Calu3 (cell line): ENCODE data around the gene PPP2R2C. TPM values are rescaled to one million over a fixed set of nuclear protein-coding genes. Genes with fewer than 3 reads are reported as not detected.

Experiments used
- BruUV-seq: library from RNA; stranded (reverse); fragments of 400-500 nt; replicated peaks from 2 replicates; lab custom pipeline; 2021; lab: Mats Ljungman, UMichigan
- CTCF ChIA-PET: fragments of 300-600 bp; sonication (Branson Sonifier 250); formaldehyde crosslinking; loops from one replicate; lab custom pipeline; 2022; ENCODE audit warnings: antibody characterized with exemption; lab: Charles Lee
- DNase-seq: peaks from one replicate; pipeline ENCODE4 v3.0.0; 2022
- H3K27ac Mint-ChIP-seq: one replicate; pipeline ENCODE4 v1.8.0; 2022; ENCODE audit warnings: mixed read lengths; ENCODE audit not compliant: unreplicated experiment
- H3K27me3 Mint-ChIP-seq: one replicate; pipeline ENCODE4 v1.8.0; 2022; ENCODE audit warnings: mixed read lengths; ENCODE audit not compliant: unreplicated experiment
- H3K36me3 Mint-ChIP-seq: one replicate; pipeline ENCODE4 v1.8.0; 2022; ENCODE audit warnings: mild to moderate bottlenecking, moderate library complexity, mixed read lengths; ENCODE audit not compliant: insufficient read depth, unreplicated experiment
- H3K4me1 Mint-ChIP-seq: one replicate; pipeline ENCODE4 v1.8.0; 2022; ENCODE audit warnings: mild to moderate bottlenecking, low read depth, mixed read lengths; ENCODE audit not compliant: unreplicated experiment
- H3K4me3 Mint-ChIP-seq: one replicate; pipeline ENCODE4 v1.8.0; 2022; ENCODE audit warnings: mild to moderate bottlenecking, low read depth, moderate library complexity, mixed read lengths; ENCODE audit not compliant: unreplicated experiment
- H3K9me3 Mint-ChIP-seq: one replicate; pipeline ENCODE4 v1.8.0; 2022; ENCODE audit warnings: low read depth, mixed read lengths; ENCODE audit not compliant: unreplicated experiment
- intact Hi-C: fragments of 100-400 bp; cut with micrococcal nuclease; formaldehyde crosslinking; loops from one replicate; pipeline ENCODE4 v1.10.0; 2022; ENCODE audit not compliant: unreplicated experiment
- total RNA-seq: library from RNA; stranded (reverse); gene quantifications from 2 replicates; pipeline ENCODE4 v1.2.3, GENCODE V29; 2022
- TF ChIP-seq, protein P1 (sequence below): fragments of 200-600 bp; IDR thresholded peaks from one replicate; pipeline ENCODE4 v1.8.0; 2022; ENCODE audit warnings: antibody characterized with exemption; ENCODE audit not compliant: unreplicated experiment

The PPP2R2C gene
- total RNA-seq, 1 experiment from 2014 or later, result 9.4 TPM

DNA sequence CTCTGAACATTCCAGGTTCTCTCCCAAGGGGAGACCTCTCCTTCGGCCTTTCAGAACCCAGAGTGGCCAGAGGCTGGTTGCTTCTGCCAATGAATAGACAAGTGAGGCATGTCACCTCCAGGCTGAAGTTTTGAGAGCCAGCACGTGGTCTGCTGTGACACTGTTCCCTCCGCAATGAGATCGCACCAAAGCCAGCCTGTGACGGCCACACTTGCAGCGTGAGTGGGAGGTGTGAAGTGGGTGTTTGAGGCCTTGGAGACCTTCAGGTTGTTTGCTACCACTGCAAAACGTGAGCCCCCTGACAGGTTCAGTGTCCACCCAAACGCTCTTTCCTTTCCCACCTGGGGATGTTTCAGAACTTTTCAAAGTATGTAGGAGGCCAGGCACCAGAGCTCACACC lies 121.8 kb downstream of the PPP2R2C start:
- H3K27ac Mint-ChIP-seq, result no peak overlapping the region
- H3K4me1 Mint-ChIP-seq, result no peaks in the 10 kb centered on the region

DNA sequence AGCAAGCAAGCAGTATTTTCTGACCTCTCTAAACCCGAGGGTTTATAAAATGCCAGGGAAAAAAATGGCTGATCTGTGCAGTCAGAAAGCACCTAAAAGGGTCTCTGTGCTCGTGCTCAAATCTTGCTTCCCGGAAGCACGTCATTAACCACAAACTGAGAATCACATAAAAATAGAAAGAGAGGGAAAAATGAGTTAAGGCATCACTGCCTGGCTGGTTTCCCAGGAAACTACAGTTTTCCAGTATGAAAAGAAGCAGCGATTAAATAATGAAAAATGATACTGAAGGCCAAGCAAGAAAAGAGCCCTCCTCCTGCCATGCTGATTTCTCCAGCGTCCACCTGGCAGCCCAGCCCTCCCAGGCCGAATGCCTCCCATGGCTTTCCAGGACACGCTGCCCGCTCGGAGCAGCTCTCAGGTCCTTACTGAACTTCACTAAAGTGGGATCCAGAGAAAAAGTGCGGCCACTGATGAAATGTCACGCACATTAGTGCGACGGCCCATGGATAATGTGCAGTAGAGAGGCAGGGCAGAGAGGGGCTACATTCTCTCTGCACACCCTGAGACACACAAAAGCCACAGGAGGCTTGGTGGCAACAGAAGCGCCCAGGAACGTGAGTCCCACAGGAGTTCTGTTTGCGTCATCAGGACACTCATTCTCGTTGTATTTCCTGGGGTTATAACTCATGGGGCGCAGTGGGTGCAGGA lies 122.4 kb downstream of the PPP2R2C start:
- intact Hi-C loops, result no loop called here
- Mint-ChIP-seq H3K4me1 (no peaks in the 10 kb centered on the region), H3K27ac (no peak overlapping the region)

More for the DNA sequence above, 121.8 kb downstream of the PPP2R2C start:
- Mint-ChIP-seq H3K9me3 (no peaks in the 10 kb centered on the region), H3K27me3 (no peaks in the 10 kb centered on the region), H3K4me3 (no peak overlapping the region), H3K36me3 (no peaks in the 10 kb centered on the region)
- TF ChIP-seq, protein P1, sequence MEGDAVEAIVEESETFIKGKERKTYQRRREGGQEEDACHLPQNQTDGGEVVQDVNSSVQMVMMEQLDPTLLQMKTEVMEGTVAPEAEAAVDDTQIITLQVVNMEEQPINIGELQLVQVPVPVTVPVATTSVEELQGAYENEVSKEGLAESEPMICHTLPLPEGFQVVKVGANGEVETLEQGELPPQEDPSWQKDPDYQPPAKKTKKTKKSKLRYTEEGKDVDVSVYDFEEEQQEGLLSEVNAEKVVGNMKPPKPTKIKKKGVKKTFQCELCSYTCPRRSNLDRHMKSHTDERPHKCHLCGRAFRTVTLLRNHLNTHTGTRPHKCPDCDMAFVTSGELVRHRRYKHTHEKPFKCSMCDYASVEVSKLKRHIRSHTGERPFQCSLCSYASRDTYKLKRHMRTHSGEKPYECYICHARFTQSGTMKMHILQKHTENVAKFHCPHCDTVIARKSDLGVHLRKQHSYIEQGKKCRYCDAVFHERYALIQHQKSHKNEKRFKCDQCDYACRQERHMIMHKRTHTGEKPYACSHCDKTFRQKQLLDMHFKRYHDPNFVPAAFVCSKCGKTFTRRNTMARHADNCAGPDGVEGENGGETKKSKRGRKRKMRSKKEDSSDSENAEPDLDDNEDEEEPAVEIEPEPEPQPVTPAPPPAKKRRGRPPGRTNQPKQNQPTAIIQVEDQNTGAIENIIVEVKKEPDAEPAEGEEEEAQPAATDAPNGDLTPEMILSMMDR, result no peak
- no TSS peak for BruUV-seq
- no peak for DNase-seq
- intact Hi-C loops, result no loop called here
- CTCF ChIA-PET, result no interaction called here

DNA sequence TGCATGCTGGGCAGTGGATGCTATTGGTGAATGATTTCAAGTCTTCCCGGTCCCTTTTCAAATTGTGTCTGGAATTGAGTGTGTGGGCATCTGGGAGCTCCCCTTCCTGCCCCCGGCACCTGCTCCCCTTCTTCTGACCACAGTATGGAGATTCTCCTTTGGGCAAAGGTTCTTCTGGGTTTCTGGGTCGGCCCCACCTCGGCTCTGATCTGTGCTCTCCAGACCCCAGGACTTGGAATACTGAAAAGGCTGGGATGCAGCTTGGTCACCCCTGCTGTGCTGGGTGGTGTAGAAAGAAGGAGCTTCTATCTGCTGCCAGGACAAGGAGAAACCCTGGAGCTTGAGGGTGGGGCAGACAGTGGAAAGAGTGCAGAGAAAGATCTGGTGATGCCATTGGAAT lies 124.0 kb downstream of the PPP2R2C start:
- Mint-ChIP-seq H3K27me3 (no peaks in the 10 kb centered on the region), H3K27ac (no peak overlapping the region), H3K9me3 (no peaks in the 10 kb centered on the region), H3K4me3 (no peak overlapping the region), H3K36me3 (no peaks in the 10 kb centered on the region), H3K4me1 (no peaks in the 10 kb centered on the region)
- CTCF ChIA-PET, result no interaction called here
- TF ChIP-seq, protein P1, result no peak
- no TSS peak for BruUV-seq
- no peak for DNase-seq
- intact Hi-C loops, result no loop called here

More for the DNA sequence above, 122.4 kb downstream of the PPP2R2C start:
- CTCF ChIA-PET, result no interaction called here
- Mint-ChIP-seq H3K36me3 (no peaks in the 10 kb centered on the region), H3K4me3 (no peak overlapping the region), H3K27me3 (no peaks in the 10 kb centered on the region), H3K9me3 (no peaks in the 10 kb centered on the region)
- no peak for DNase-seq
- BruUV-seq, result no TSS peak
- TF ChIP-seq, protein P1, result no peak

GRCh38 chr4:6347511-6348045 lies 124.8 kb downstream of the PPP2R2C start:
- BruUV-seq, result no TSS peak
- Mint-ChIP-seq H3K9me3 (no peaks in the 10 kb centered on the region), H3K4me3 (no peak overlapping the region), H3K36me3 (no peaks in the 10 kb centered on the region), H3K27me3 (no peaks in the 10 kb centered on the region), H3K4me1 (no peaks in the 10 kb centered on the region), H3K27ac (no peak overlapping the region)
- TF ChIP-seq, protein P1, result no peak
- no peak for DNase-seq
- intact Hi-C loops, result no loop called here
- CTCF ChIA-PET, result no interaction called here
